PC-9 (cell line): ENCODE results near the gene TAS1R3.

Experiments used
- EZH2 ChIP-seq: fragments of 200-600 bp; sonication (generic); IDR thresholded peaks from 2 replicates; pipeline ENCODE4 v1.8.0; 2017; ENCODE audit warnings: antibody characterized with exemption, low read depth
- TF ChIP-seq, protein P1 (sequence below): fragments of 200-600 bp; sonication (generic); conservative IDR thresholded peaks from 2 replicates; pipeline ENCODE4 v1.6.1; 2017; ENCODE audit warnings: mixed run types, antibody characterized with exemption, mild to moderate bottlenecking, moderate library complexity

DNA sequence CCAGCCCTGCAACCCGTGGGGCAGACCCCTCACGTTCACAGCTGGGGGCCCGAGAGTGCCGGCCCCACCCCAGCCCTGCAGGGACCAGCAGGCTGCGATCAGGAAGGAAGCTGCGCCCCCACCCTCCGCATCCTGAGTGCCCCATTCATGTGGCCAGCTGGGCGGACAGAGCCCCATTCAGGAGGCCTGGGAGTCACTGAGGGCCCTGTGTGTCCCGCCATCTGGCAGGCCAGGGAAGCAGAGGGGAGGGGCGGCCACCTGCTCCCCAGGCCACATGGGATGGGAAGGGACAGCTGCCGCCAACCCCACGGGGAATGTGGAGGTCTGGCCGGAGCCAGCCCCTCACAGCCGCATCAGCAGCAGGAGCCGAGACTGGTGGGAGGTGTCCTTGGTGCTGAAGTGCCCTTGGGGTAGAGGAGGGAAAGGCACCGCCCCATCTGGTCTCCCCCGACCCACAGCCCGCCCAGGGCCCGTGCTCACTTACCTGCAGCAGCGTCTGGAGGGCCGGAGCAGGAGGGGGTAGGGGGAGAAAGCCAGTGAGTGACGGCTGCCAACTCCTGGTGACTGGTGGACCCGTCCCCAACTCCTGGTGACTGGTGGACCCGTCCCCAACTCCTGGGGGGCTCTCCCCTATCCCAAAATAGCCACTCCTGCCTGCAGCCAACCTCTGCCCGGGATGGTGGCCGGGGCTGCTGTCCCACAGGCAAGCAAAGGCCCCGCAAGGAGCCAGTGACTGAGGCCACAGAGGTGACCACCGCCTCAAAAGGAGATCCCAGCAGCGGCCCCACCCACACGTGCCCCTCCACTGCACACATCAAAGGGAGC is 32.0 kb upstream of the TAS1R3 start:
- TF ChIP-seq, protein P1, sequence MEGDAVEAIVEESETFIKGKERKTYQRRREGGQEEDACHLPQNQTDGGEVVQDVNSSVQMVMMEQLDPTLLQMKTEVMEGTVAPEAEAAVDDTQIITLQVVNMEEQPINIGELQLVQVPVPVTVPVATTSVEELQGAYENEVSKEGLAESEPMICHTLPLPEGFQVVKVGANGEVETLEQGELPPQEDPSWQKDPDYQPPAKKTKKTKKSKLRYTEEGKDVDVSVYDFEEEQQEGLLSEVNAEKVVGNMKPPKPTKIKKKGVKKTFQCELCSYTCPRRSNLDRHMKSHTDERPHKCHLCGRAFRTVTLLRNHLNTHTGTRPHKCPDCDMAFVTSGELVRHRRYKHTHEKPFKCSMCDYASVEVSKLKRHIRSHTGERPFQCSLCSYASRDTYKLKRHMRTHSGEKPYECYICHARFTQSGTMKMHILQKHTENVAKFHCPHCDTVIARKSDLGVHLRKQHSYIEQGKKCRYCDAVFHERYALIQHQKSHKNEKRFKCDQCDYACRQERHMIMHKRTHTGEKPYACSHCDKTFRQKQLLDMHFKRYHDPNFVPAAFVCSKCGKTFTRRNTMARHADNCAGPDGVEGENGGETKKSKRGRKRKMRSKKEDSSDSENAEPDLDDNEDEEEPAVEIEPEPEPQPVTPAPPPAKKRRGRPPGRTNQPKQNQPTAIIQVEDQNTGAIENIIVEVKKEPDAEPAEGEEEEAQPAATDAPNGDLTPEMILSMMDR, result no peak
- TF ChIP-seq EZH2, result no peak
